ENCODE measurements around the gene LARP6.
"Not testable (repeated sequence)": the region's sequence is repeated elsewhere in the genome, so short reads cannot be mapped to it uniquely, and the experiment has no call there.

Gene LARP6

DNA sequence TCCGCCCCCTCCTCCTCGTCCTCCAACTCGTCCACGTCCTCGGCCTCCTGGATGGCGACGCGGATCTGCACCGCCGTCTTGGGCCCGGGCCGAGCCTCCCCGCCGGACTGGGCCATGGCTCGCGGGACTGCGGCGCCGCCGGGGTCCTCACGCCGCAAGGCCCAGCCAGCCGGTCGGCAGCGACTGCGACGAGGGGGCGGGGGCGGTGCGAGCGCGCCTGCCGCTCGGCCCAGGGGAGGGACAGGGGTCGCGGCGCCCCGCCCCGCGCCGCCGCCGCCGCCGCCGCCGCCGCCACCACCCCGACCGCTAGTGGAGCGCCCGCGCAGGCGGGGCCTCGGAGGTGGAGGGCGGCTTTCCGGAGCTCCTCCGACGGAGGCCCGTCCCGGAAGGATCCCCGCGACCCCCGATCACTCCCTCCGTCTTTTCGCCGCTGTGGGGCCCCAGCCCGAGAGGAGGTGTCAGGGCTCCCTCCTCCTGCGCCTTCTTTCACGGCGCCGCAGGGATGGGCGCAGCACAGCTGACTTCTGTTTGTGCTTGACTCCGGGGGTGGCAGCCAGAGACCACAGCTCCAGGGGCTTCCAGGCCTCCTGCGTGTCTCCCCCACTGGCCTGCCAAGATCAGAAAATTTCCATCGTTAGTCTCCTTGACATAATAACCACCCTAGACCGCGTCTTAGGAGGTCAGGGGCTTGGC, at the start of gene LARP6:
Gene LARP6 (minus strand): TSS at position 185 of the 693 bp plus-strand sequence. CDS start 69 bp downstream, at position 116.
- DNase-seq: peak; percentile 63

DNA sequence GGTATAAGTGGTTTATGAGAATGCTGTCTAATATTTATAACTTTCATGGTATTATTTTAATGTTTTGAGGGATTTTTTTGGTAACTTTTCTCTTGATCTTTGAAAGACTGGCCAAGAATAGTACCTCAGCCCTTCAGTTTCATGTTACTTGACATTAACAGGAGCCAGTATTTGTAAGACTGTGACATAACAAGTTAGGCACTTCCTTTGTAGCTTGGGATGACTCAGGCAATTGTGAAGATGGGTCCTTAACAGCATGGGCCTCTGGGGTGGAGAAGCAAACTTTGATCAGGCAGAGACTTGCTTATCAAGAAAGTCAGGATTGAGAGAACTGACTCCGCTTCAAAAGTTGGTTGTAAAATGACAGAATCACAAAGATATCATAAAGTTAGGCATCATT, 48.1 kb upstream of the LARP6 start:
- DNase-seq: no peak

DNA sequence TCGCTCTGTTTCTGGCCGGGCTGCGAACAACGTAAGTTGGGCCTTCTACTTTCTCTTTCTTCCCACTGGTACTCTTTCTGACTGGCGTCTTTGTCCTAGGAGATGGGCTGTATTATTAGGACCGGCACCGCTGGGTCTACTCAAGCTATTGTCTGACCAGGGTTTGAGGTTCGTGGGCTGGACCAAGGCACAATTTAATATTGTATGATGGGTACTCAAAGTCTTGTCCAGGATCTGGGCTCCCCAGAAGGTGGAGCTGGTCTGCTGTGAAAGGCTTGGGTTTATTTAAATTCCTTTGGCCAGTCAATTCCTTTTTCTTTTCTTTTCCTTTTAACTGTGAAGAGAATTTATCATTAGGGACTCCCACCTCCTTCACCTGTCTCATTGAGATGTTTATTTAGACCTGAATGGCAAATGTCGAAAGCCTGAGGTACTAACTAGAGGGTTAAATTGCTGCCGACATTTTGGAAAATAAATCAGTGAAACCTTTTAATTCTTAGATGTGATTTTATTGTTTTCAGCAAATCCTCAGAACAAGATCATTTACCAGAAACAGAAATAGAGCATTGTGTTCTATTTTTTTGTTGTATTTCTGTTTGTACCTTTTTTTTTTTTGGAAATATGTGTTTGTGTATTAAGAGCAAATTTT, 39.1 kb upstream of the LARP6 start:
- DNase-seq: peak; percentile 70

DNA sequence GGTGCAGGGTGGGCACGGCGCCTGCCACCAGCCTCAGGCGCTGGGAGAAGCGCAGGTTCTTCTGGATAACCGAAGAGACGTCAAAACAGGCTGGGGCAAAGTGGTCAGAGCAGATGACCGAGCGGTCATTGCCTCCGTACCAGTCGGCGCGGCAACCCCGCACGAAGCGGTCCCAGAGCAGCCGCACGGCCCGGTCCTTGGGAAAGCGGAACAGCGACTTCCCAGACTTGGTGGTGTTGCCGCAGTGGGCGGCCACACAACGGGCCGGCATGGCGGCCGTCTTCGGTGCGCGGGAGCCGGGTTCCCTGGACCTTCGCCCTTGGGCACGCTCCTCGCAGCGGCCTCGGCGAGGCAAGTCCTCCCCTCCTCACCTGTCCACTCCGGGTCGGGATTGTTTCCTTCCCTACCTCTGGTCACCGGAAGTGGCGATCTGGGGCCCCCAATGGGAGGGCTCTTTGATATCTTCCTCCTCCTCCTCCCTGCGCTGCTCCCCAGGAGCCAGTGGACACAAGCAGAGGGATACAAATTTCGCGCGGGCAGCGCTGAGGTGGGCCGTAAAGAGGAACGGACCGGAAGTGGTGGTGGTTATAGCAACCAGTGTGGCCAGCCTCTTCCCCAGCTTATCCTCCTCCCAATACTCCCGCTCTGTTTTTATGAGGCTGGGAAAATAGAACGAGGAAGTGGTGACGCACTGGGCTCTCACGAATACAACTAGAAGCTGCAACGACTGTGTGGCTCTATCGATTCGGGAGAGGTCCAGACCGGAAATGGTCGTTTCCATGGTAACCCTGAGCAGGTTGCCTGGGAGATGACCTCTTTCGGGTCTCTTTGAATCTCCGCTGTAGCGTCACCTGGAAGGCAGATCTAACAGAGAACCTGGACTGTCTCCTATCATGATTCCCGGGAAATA, 38.3 kb upstream of the LARP6 start, which contains the start of the genes LRRC49 and THAP10:
Gene LRRC49 (plus strand): TSS at position 825 of the 910 bp plus-strand sequence. CDS start 69 bp downstream, at position 894.
Gene THAP10 (minus strand): TSS at position 432 of the 910 bp plus-strand sequence. CDS start 161 bp downstream, at position 271.
- DNase-seq: peak; percentile 99

DNA sequence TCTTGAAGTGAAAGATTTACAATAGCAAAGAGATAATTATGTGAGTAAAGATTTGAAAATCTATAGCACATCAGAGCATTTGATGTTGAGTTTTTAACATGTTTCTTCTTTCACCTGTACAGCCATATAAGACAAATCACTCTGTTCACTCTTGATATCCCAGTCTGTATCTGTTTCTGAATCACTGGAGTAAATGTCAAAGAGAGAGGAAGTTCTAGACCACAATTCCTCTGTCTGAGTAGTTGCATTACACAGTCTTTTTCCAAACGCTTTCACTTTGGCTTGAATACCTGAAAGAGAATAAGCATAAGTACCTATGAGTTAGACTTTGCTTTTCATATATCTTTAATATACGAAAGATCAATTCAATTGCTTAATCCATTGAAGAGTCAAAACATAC, 28.4 kb upstream of the LARP6 start:
- DNase-seq: no peak

DNA sequence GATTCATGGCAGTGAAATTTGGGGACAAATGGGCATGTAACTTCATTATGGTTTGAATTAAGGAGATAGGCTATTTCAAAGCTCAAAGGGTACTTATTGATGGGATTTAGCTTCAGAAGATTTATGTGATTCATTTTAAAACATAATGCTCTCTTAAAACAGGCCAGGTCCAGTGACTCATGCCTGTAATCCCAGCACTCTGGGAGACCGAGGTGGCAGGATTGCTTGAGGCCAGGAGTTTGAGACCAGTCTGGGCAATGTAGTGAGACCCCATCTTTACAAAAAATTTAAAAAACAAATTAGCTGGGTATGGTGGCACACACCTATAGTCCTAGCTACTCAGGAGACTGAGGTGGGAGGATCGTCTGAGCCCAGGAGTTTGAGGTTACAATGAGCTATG, 26.8 kb upstream of the LARP6 start:
- no peak for DNase-seq

DNA sequence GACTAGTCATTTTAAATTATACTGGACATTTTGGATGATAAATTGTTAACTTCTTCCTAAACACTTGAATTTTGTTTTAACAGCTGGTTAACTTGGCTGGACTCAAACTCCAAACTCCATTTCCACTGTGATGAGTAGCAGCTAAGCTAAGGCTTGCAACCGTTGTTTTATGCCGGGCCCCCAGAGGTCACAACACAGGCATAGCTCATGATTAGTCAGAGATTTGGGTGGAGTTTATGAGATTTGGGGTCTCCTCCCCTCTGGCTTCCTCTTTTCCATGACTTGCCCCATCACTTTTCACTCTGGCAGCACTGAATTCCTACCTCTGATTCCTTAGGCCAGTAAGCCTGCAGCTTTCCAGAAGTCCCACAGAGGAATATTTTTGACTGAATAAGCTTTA, 25.4 kb upstream of the LARP6 start:
- no peak for DNase-seq

DNA sequence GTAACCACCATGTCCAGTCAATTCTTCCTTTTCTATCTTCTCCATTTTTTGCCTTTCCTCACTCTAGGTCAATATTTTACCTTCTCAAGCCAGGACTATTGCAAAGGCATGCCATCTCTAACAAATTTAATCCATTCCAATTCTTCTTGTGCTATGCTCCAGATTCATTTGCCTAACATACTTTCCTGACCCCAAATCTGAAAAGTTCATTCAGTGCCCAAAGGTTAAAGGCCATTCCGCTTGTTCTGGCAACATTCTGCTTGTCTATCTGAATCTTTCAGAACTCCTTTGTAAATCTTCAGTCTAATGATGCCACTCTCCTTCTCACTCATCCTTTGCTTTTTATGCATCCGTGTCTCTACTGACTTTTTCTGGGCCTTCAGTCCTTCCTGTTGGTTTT, 22.7 kb upstream of the LARP6 start:
- no peak for DNase-seq

DNA sequence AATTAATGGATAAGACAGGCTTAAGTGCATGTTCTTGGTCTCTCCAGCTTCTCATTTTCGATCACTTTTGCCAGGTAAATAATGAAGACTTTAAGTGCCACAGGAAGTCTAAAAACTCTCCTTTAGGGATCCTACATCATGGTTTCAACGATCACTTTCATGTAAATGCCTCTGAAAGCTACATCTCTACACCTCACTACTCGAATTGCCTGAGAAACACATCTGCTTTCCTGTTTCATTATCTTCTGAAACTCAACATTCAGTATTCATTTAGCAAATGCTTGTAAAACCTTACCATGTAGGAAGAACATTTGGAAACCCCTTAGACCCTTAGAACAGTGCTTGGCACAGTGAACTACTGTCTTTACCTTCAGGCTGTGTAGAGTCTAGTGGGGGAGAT, 22.1 kb upstream of the LARP6 start:
- DNase-seq: no peak

DNA sequence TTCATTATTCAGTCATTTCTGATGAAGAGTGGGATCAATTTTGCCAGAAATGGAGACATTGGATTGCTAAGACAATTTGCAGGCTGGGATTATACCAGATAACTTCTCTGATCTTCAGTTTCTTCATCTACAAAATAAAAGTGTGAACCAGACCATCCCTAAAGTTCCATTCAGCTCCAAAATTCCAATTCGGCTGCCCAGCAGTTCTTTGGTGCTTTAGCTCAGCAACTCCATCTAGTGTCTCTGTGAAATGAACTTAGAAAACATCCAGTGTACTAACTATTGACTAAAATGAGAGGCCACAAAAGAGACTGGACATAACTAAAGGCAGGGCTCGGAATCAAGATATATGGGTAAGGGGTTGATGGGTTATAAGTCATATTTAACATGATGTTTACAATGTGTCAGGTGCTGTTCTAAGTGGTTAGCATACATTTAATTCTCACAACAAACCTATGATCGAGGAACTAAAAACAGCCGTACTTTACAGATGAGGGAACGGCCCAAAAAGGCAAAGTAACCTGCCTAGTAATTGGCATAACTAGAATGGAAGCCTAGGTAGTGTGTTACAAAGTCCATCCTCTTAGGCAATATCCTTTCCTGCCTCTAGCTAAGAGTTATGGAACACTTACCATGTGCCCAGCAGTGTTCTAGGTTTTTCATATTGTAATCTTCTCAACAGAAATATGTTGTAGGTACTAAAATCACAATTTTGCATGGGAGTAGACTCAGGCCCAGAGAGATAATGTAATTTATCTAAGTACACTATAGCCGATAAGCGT, 21.2 kb upstream of the LARP6 start:
- no peak for DNase-seq

DNA sequence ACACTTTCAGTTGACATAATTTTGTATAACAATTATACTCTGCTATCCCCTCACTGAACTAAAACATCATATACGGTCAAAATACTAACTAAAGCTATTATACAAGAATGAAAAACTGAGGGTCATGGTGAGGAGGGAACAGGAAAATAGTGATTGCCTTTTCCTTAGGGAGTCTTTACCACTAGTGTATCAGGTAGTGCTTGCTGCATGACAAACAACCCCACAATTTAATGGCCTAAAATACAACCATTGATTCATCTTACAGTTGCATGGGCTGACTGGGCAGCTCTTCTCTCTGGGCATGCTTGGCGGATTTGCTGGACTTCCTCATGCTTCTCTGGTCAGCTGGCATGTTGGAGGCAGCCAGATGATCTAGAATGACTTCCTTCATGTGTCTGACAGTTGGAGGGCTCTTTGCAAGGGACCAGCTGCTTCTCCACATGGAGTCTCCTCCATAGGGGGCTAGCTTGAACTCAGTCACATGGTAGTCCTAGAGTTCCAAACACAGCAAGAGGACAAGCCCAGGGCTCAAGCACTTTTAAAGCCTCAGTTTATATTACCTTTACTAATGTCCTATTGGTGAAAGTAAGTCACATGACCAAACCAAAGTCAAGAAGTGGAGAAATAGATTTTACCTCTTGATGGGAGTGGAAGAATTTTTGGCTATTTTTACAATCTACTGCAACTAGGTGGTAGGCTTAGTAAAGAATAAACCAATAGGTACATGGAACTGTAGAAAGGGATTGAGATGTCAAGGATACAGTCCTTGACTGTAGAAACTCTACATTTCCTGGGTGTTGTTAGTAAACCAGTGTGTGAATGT, 19.5 kb upstream of the LARP6 start:
- DNase-seq: no peak

DNA sequence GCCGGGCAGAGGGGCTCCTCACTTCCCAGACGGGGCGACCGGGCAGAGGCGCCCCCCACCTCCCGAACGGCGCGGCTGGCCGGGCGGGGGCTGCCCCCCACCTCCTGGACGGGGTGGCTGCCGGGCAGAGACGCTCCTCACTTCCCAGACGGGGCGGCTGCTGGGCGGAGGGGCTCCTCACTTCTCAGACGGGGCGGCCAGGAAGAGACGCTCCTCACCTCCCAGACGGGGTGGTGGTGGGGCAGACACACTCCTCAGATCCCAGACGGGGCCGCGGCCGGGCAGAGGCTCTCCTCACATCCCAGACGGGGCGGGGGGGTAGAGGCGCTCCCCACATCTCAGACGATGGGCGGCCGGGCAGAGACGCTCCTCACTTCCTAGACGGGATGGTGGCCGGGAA, 17.5 kb upstream of the LARP6 start:
- DNase-seq: not testable (repeated sequence)

DNA sequence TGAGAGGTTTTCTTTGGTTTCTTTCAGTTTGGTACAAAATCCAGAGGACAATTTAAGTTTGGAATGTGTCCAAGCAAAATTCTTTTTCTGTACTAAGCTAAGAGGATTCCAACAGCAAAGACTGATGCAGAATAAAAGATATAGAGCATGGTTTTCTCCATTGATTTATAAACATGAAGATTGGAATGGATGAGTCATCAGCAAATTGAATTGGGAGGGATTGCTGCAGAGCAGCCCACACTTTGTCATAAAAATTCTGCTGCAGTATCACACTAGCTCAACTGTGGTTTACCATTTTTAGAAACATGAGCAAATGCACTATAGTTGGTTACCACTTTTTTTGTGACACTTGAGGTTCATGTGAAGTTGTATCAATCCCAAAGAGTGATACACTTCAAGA, 16.1 kb upstream of the LARP6 start:
- DNase-seq: no peak

DNA sequence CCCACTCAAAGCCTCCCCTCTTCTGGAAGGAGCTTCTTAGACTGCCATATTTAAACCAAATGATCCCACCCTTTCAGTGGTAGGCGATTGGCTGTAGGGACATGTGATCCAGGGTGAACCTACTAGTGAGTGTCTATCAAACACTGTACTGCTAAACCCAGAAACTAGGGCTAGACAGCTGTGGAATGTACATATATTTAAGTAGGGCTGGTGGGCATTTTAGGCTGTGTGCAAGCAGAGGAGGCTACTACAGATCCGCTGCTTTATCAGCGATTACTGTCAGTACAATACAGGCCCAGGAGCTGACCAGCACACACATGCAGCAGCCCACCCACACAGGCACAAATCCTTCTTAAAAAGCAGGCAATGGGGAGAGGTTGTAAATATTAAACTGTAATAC, 15.4 kb upstream of the LARP6 start:
- DNase-seq: no peak

DNA sequence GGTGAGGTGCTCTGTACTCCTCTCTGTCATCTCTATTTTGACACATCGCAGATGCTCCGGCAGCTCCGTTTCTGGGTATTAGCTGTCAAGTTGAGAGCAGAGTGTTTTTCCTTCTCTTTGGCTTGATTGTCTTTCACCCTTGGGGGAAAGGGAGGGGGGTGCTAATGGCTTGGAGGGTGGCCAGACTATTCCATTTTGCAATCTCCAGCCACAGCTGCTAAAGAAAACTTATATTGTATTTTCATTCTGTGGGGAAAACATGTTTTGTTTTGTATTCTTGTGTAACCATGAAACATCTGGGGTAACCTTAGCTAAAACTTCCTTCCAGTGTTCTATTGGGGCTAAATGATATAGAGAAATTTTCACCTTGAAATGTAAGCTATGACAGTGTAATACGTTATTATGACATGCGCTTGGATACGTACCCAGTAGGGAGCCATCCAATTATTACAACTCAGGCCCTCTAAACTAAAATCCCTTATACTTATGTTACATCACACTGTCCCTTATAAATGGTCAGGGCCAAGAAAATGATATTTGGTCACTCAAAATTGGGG, 14.0 kb upstream of the LARP6 start:
- no peak for DNase-seq

DNA sequence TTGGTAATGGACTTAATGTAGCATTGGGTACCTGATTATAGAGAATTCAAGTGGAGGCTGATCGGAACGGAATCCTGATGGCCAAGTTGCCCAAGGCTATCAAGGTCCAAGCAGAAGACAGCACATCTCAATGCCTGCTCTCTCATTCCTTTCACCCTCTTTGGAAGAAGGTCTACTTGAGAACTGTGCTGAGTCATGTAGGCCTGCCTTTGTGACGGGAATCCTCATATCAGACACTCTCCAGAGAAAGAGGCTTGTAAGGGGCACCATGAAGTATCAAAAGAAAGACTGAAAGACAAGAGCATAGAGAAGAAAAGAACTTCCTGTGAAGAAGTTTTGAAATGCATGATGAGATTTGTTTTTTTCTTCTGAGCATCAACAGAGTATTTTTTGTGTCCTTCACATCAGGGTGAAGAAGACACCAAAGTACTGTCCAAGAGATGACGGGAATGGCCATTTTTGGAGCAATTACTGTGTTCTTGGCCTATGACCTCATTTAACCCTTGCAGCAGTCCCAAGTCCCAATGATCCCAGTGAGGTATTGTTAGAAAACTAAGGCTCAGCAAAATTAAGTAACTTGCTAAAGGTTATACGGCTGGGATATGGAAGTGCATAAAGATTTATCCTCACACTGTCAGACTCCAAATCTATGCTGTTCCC, 13.2 kb upstream of the LARP6 start:
- DNase-seq: no peak

DNA sequence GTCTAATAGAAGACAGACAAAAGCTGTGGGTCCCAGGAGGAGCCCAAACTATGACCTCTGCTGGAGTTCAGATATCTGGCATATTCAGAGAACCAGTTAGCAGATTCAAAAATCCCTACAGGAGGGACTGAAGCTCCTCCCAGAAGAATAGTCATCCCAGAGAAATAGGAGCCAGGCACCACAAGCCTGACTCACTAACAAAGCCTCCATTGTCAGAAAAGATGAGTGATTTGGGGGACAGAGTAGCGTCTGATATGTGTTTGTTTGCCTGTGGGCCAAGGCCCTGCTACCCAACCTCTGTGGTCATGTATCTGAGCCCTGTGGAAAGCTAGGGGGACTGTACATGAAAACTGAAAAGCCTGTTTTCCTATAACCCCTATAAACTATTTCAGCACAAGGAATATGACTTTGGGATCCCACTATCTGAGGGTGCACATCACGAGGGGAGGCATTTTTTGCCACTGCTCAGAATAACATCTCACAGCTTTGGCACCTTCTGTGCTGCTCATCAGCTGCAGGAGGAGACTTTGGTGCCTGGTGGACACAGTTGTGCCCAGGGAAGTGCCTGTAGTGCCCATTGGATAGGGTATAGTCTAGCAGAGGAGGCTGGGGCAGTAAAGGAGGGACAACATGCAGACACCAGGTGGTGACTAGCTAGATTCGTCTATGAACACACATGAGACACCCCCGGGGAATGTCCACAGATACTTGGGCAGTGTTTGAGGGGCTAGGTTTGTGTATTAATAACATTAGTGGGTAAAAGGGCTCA, 9.7 kb upstream of the LARP6 start:
- no peak for DNase-seq

DNA sequence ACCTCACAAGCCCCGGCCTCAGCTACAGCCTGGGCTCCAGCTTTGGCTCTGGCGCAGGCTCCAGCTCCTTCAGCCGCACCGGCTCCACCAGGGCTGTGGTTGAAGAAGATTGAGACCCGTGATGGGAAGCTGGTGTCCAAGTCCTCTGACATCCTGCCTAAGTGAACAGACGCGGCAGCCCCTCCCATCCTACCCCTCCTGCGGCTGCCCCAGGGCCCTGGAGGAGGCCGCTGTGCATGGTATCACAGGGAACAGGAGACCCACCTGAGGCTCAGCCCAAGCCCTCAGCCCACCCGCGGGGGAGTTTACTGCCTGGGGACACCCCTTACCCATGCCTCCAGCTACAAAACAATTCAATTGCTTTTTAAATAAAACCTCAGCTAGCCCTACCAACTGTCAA, 6.0 kb upstream of the LARP6 start:
- no peak for DNase-seq

DNA sequence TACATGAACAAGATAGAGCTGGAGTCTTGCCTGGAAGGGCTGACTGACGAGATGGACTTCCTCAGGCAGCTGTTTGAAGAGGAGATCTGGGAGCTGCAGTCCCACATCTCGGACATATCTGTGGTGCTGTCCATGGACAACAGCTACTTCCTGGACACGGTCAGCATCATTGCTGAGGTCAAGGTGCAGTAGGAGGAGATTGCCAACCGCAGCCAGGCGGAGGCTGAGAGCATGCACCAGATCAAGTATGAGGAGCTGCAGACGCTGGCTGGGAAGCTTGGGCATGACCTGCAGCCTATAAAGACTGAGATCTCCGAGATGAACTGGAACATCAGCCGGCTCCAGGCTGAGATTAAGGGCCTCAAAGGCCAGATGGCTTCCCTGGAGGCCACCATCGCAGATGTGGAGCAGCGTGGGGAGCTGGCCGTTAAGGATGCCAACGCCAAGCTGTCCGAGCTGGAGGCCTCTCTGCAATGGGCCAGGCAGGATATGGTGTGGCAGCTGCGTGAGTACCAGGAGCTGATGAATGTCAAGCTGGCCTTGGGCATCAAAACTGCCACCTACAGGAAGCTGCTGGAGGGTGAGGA, 5.5 kb upstream of the LARP6 start:
- no peak for DNase-seq

All from NCI-H1105 (cell line).